K562 (cell line): ENCODE data around the gene SLC22A6. TPM values are rescaled to one million over a fixed set of nuclear protein-coding genes. Genes with fewer than 3 reads are reported as not detected.

Experiments
- ATAC-seq: fragments of 200-7000 bp; cut with Tn5 transposase; 3 replicates; pipeline ENCODE4 v1.9.1; 2020; ENCODE audit warnings: moderate library complexity
- BruUV-seq: library from RNA; stranded (reverse); fragments of 400-500 nt; replicated peaks from 2 replicates; lab custom pipeline; 2021; lab: Mats Ljungman, UMichigan
- CTCF ChIA-PET: fragments of 300-600 bp; formaldehyde crosslinking; extraction: SDS; loops from one replicate; lab custom pipeline; 2021; ENCODE audit warnings: low intra/inter-chr PET ratio; lab: Yijun Ruan, JAX
- POLR2A ChIA-PET: fragments of 300-600, 350-650 bp; sonication (Branson Sonifier 250); formaldehyde crosslinking; extraction: SDS; loops from one replicate; lab custom pipeline; 2021; ENCODE audit warnings: antibody characterized with exemption, inconsistent platforms; lab: Yijun Ruan, JAX
- DNase-seq, 4 experiments: peaks; one replicate each; pipeline versions ENCODE4 v3.0.0 to v3.0.0-alpha.2; 2011 to 2018; ENCODE audit warnings: low spot score in 3 of 4, mixed read lengths in 3 of 4; ENCODE audit errors: extremely low read depth in 1 of 4
- FAIRE-seq: peaks from 2 replicates; lab custom pipeline; 2011; peaks lifted over from hg19 to GRCh38; lab: Jason Lieb, UNC
- H2AFZ ChIP-seq: 2 replicates; pipeline ENCODE4 v1.6.0; 2011; ENCODE audit warnings: low read depth, low read length, control low read depth, inconsistent platforms
- H3K27ac ChIP-seq: fragments of 200-600 bp; 3 replicates; pipeline ENCODE4 v1.8.0; 2011; ENCODE audit warnings: low read depth, mild to moderate bottlenecking, control low read depth, inconsistent platforms, low read length, moderate library complexity, mixed read lengths; ENCODE audit errors: extremely low read depth
- H3K27me3 ChIP-seq, 2 experiments: fragments of 300-600 bp in 1 of 2; 2 replicates in 1 of 2; 3 replicates in 1 of 2; pipeline versions ENCODE4 v1.6.0 to v1.8.0; 2011; ENCODE audit warnings: inconsistent platforms in 2 of 2, low read length in 2 of 2, mild to moderate bottlenecking in 1 of 2, mixed read lengths in 1 of 2, moderate library complexity in 1 of 2; ENCODE audit not compliant: control insufficient read depth in 2 of 2, insufficient read depth in 2 of 2
- H3K36me3 ChIP-seq: fragments of 300-600 bp; 3 replicates; pipeline ENCODE4 v1.8.0; 2011; ENCODE audit warnings: mild to moderate bottlenecking, low read length, inconsistent platforms; ENCODE audit not compliant: control insufficient read depth, insufficient read depth
- H3K4me1 ChIP-seq, 2 experiments: fragments of 200-600 bp in 1 of 2; replicated peaks in 1 of 2; 2 replicates in 1 of 2; 3 replicates in 1 of 2; pipeline versions ENCODE4 v1.5.1 to v1.8.0; 2011; ENCODE audit warnings: inconsistent platforms in 2 of 2, low read length in 2 of 2, mild to moderate bottlenecking in 1 of 2, mixed read lengths in 1 of 2, moderate library complexity in 1 of 2; ENCODE audit not compliant: control insufficient read depth in 2 of 2, insufficient read depth in 2 of 2
- H3K4me2 ChIP-seq: 2 replicates; pipeline ENCODE4 v1.6.1; 2011; ENCODE audit warnings: low read length, control low read depth, inconsistent platforms, mixed read lengths; ENCODE audit not compliant: insufficient read depth
- H3K4me3 ChIP-seq: fragments of 200-600 bp; sonication (generic), shearing (Covaris generic); 2 replicates; pipeline ENCODE4 v1.5.1; 2016; ENCODE audit warnings: control low read depth, inconsistent platforms
- H3K79me2 ChIP-seq: fragments of 200-600 bp; 3 replicates; pipeline ENCODE4 v1.8.0; 2011; ENCODE audit warnings: low read length, inconsistent platforms; ENCODE audit not compliant: control insufficient read depth, insufficient read depth
- H3K9ac ChIP-seq, 2 experiments: 2 replicates each; pipeline versions ENCODE4 v1.6.0 to v1.6.1; 2011; ENCODE audit warnings: low read depth in 2 of 2, low read length in 2 of 2, control low read depth in 1 of 2, inconsistent platforms in 1 of 2, mild to moderate bottlenecking in 1 of 2, mixed read lengths in 1 of 2; ENCODE audit not compliant: insufficient read depth in 1 of 2
- H3K9me1 ChIP-seq: one replicate; pipeline ENCODE4 v1.6.0; 2011; ENCODE audit warnings: inconsistent platforms, mild to moderate bottlenecking, low read length, moderate library complexity; ENCODE audit not compliant: control insufficient read depth, insufficient read depth
- H3K9me3 ChIP-seq: replicated peaks from 2 replicates; pipeline ENCODE4 v1.5.1; 2011; ENCODE audit warnings: low read depth, low read length, inconsistent platforms; ENCODE audit not compliant: control insufficient read depth, insufficient read depth
- H4K20me1 ChIP-seq: replicated peaks from 2 replicates; pipeline ENCODE4 v1.6.1; 2011; ENCODE audit warnings: low read length, inconsistent platforms, mixed read lengths; ENCODE audit not compliant: control insufficient read depth, insufficient read depth
- CBFA2T3 ChIP-seq: fragments of 450-650 bp; IDR thresholded peaks from 2 replicates; pipeline ENCODE4 v1.6.1; 2017
- CSDE1 ChIP-seq, 2 experiments: fragments of 450-650 bp; IDR thresholded peaks; 2 replicates each; pipeline ENCODE4 v1.6.1; 2016; ENCODE audit warnings: mild to moderate bottlenecking in 1 of 2
- ETV6 ChIP-seq, 3 experiments: fragments of 150-350 bp in 1 of 3; sonication (generic) in 1 of 3; formaldehyde crosslinking in 1 of 3; IDR thresholded peaks; 2 replicates each; pipeline versions ENCODE4 v1.6.1 to v1.8.0; 2014 to 2022; ENCODE audit warnings: borderline replicate concordance in 2 of 3, low read depth in 2 of 3, antibody characterized with exemption in 1 of 3, low read length in 1 of 3, mild to moderate bottlenecking in 1 of 3, missing genetic modification reagents in 1 of 3
- NCOA4 ChIP-seq: fragments of 450-650 bp; IDR thresholded peaks from 2 replicates; pipeline ENCODE4 v1.6.1; 2018; ENCODE audit warnings: mild to moderate bottlenecking; ENCODE audit not compliant: partially characterized antibody
- PTTG1 ChIP-seq: fragments of 450-650 bp; IDR thresholded peaks from 2 replicates; pipeline ENCODE4 v1.6.1; 2016; ENCODE audit warnings: low read depth, mild to moderate bottlenecking, missing genetic modification characterization, missing compliant biosample characterization
- ZFP1 ChIP-seq: fragments of 450-650 bp; formaldehyde crosslinking; IDR thresholded peaks from 2 replicates; pipeline ENCODE4 v1.4.0; 2020; ENCODE audit warnings: mild to moderate bottlenecking, mixed read lengths
- ZNF408 ChIP-seq: fragments of 250-450 bp; sonication (Bioruptor Pico); IDR thresholded peaks from 2 replicates; pipeline ENCODE4 v1.4.0; 2020; ENCODE audit warnings: low read depth, mild to moderate bottlenecking, moderate library complexity
- ZNF592 ChIP-seq: fragments of 450-650 bp; IDR thresholded peaks from 2 replicates; pipeline ENCODE4 v1.6.1; 2017; ENCODE audit warnings: antibody characterized with exemption, mild to moderate bottlenecking
- WGBS: fragments of 100-300 bp; shearing (Covaris generic); methylation state at CpG from one replicate; pipeline ENCODE4 v1.1.6; 2016; ENCODE audit warnings: low coverage, mixed read lengths; ENCODE audit not compliant: insufficient coverage; ENCODE audit errors: missing lambda C conversion rate; 5-methylcytosine and 5-hydroxymethylcytosine counted together
- in situ Hi-C: fragments of 300-500 bp; cut with MboI; formaldehyde crosslinking; loops from 4 replicates; pipeline ENCODE4 v1.15.0; 2018; ENCODE audit warnings: inconsistent platforms, mixed read lengths
- intact Hi-C: fragments of 100-400 bp; cut with micrococcal nuclease; formaldehyde crosslinking; loops from 2 replicates; pipeline ENCODE4 v1.14.2; 2022
- polyA plus RNA-seq, 8 experiments: library from polyadenylated mRNA; depleted of rRNA in 4 of 8; stranded (reverse) in 5 of 8; unstranded in 3 of 8; fragments of >200 nt; fragmentation: Nextera tagmentation in 2 of 8; fragmentation: Illumina TruSeq in 1 of 8; extraction: Ambion mirVana in 2 of 8; extraction: Trizol in 1 of 8; gene quantifications; 2 replicates each; pipeline versions ENCODE4 v1.2.1 to v1.2.3, GENCODE V29; 2011 to 2014; ENCODE audit warnings: inconsistent platforms in 1 of 8, missing spikeins in 1 of 8
- total RNA-seq, 7 experiments: library from RNA; depleted of rRNA in 6 of 7; stranded (reverse); fragments of >200 nt in 6 of 7; fragmentation: Illumina TruSeq in 2 of 7; extraction: Trizol in 2 of 7; gene quantifications; 2 replicates each; pipeline versions ENCODE4 v1.2.1 to v1.2.3, GENCODE V29; 2011 to 2021; ENCODE audit warnings: low replicate concordance in 1 of 7
- TF ChIP-seq, protein P1 (sequence below): fragments of 250-450 bp; sonication (Bioruptor Pico); IDR thresholded peaks from 2 replicates; pipeline ENCODE4 v1.5.0; 2022; ENCODE audit warnings: mild to moderate bottlenecking

Gene SLC22A6
- total and polyA plus RNA-seq, 9 of the 15 experiments (the other 6 are each of a cell fraction or from before 2014, with no cell fraction given), result not detected

DNA sequence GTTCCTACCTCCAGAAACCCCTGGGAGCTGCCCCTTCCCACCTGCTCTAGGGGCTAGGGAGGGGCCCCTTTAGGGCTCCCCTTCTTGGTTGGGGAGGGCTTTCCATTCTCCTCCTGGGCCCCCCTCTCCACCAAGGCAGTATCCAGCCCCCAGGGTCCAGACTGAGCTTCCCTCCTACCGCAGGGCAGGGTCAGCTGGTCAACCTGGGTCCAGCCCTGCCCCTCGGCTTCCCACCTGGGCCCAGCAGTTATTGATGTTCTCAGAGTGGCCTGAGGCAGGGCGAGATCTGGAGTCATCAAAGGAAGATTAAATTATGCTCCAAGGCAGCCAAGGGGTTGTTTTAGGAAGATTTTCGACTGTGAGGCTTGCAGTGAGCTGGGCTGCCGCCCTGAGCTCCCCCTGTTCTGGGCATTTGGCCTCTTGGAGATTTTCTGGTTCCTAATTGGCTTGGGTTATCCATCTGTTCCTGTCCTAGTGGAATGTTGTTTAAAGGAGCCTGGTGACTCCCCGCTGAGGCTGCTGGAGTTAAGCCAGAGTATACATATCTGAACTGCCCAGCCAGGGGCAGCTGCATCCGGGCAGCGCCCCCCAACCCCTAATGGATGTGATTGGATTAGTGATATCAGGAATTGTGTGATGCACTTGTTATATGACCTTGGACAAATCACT lies 32.7 kb upstream of the SLC22A6 start:
- ChIA-PET CTCF (interaction anchor here (0.5 kb wide), 1 partner anchor 115 kb away, joined by 3 read pairs; no protein-coding TSS in a partner anchor), POLR2A (interaction anchor here (0.7 kb wide), 1 partner anchor 1133 kb away, joined by 3 read pairs; no protein-coding TSS in a partner anchor)
- Histone ChIP-seq H3K27me3 (peaks cover 10 to 64% of the 10 kb centered on the region in 2 experiments), H4K20me1 (peaks cover 13% of the 10 kb centered on the region; the same call in 1 of the 2 replicates), H3K79me2 (no peaks in the 10 kb centered on the region), H3K4me2 (no peak overlapping the region), H3K4me3 (no peak overlapping the region), H3K27ac (no peak overlapping the region), H3K4me1 (peaks cover 0 to 11% of the 10 kb centered on the region in 2 experiments; a peak in 2 of 5 replicates), H2AFZ (no peak overlapping the region), H3K36me3 (no peaks in the 10 kb centered on the region), H3K9me3 (no peaks in the 10 kb centered on the region), H3K9ac (no peak overlapping the region), H3K9me1 (peaks cover 3% of the 10 kb centered on the region)
- intact Hi-C loops, result no loop called here
- WGBS, result 3% methylated on average over 7 of the region's 8 CpGs
- FAIRE-seq (no peak), DNase-seq (no peak), ATAC-seq (no peak)
- in situ Hi-C loops, result loop anchor here (25.0 kb wide), 1 partner anchor 630 kb away; no protein-coding TSS in a partner anchor
- BruUV-seq, result no TSS peak
- TF ChIP-seq ETV6 (IDR thresholded peaks at IDR 0.05; ENCODE audit: borderline replicate concordance in 1 of 2, low read depth in 2 of 2, low read length in 1 of 2) (no peak), ETV6 (CRISPR knock-in tag; IDR thresholded peaks at IDR 0.05; ENCODE audit: borderline replicate concordance) (no peak), CSDE1 (IDR thresholded peaks at IDR 0.05) (no peak), ZNF408 (no peak), ZFP1 (CRISPR knock-in tag) (no peak), PTTG1 (tag) (no peak), CBFA2T3 (no peak), NCOA4 (no peak), ZNF592 (no peak)
- TF ChIP-seq, protein P1, sequence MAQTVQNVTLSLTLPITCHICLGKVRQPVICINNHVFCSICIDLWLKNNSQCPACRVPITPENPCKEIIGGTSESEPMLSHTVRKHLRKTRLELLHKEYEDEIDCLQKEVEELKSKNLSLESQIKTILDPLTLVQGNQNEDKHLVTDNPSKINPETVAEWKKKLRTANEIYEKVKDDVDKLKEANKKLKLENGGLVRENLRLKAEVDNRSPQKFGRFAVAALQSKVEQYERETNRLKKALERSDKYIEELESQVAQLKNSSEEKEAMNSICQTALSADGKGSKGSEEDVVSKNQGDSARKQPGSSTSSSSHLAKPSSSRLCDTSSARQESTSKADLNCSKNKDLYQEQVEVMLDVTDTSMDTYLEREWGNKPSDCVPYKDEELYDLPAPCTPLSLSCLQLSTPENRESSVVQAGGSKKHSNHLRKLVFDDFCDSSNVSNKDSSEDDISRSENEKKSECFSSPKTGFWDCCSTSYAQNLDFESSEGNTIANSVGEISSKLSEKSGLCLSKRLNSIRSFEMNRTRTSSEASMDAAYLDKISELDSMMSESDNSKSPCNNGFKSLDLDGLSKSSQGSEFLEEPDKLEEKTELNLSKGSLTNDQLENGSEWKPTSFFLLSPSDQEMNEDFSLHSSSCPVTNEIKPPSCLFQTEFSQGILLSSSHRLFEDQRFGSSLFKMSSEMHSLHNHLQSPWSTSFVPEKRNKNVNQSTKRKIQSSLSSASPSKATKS, result no peak
